ENCODE results near the gene EFNA3.
A peak's percentile ranks its signal among the peaks of the same experiment; 100 is the strongest.

The EFNA3 gene

DNA sequence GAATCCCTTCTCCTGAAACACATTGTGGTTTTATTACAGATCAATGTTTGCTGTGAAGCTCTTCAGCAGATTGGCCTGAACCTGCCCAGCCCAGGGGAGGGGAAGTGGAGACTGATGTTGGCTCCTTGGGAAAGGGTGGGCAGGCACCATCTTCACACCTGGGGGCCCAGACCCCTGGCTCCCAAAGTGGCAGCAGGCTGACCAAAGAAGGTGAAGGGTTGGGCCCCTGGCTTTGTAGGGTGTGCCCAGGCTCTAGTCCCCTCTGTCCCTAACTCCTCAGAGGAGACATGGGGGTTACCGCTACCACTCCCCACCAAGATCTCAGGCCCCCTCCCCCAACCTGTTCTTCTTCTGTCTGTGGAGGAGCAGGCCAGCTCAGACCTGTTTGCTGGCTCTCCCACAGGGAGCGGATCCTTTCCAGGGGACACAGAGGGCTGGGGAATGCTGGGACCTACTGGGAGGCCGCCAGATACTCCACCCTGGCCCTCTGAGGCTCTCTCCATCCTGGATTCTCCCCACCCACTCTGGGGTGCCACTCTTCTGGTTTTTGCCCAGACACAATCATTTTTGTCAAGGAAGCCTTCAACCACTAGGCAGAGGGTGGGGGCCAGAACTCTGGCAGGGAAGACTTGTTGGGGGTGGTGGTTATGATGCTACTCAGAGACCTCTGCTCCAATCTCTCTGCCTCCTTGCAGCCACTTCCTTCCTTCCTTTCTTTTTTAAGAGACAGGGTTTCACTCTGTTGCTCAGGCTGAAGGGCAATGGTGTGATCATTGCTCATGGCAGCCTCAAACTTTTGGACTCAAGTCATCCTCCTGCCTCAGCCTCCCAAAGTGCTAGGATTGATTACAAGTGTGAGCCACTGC, 5.0 kb upstream of the EFNA3 start:
- TF ChIP-seq, protein P1, sequence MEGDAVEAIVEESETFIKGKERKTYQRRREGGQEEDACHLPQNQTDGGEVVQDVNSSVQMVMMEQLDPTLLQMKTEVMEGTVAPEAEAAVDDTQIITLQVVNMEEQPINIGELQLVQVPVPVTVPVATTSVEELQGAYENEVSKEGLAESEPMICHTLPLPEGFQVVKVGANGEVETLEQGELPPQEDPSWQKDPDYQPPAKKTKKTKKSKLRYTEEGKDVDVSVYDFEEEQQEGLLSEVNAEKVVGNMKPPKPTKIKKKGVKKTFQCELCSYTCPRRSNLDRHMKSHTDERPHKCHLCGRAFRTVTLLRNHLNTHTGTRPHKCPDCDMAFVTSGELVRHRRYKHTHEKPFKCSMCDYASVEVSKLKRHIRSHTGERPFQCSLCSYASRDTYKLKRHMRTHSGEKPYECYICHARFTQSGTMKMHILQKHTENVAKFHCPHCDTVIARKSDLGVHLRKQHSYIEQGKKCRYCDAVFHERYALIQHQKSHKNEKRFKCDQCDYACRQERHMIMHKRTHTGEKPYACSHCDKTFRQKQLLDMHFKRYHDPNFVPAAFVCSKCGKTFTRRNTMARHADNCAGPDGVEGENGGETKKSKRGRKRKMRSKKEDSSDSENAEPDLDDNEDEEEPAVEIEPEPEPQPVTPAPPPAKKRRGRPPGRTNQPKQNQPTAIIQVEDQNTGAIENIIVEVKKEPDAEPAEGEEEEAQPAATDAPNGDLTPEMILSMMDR (IDR thresholded peaks at IDR 0.05; ENCODE audit: low read length, missing control alignments) = no peak
- H3K4me3 ChIP-seq (replicated peaks; ENCODE audit: low read depth, low read length) = no peak overlapping the region
- no peak for DNase-seq (ENCODE audit: low read depth)

DNA sequence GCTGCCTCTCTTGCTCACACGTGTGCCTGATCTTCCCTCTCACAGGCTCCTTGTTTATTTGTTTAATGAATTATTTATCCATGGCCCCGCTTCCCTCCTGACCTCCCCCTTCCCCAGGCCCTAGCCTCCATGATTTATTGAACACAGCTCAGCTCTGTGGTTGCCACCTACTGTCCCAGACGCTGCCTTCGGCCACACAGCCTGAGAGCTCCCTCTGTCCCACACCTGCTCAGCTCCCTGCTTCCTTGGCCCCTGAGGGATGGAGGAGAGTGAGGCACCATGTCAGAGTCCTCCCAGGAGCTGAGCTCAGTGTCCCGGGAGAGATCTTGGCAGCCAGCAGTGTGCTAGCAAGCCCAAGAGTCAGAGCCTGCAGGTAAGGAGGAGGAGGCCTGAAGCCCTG, 3.1 kb upstream of the EFNA3 start:
- H3K4me3 ChIP-seq (replicated peaks; ENCODE audit: low read depth, low read length) = no peak overlapping the region
- DNase-seq (ENCODE audit: low read depth) = no peak
- TF ChIP-seq, protein P1 (IDR thresholded peaks at IDR 0.05; ENCODE audit: low read length, missing control alignments) = no peak

DNA sequence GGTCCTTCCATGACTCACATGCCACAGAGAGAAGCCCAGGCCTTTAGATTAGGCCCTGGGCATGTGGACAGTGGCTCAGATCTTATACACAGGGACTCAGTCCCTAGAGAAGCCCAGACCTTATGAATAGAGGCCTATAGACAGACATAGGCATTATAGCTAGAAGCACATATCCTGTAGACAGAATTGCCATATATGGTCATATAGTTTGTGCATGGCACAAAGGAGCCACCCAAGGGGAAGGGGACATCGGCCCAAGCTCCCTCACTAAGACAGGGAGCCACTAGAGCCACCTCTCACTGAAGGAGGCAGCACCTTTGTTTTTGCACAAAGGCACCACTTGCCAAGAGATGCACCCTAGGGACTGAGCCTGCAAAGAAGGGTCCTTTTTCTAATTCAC, 2.3 kb upstream of the EFNA3 start:
- no peak overlapping the region for H3K4me3 ChIP-seq (replicated peaks; ENCODE audit: low read depth, low read length)
- TF ChIP-seq, protein P1 (IDR thresholded peaks at IDR 0.05; ENCODE audit: low read length, missing control alignments) = no peak
- DNase-seq (ENCODE audit: low read depth) = no peak

DNA sequence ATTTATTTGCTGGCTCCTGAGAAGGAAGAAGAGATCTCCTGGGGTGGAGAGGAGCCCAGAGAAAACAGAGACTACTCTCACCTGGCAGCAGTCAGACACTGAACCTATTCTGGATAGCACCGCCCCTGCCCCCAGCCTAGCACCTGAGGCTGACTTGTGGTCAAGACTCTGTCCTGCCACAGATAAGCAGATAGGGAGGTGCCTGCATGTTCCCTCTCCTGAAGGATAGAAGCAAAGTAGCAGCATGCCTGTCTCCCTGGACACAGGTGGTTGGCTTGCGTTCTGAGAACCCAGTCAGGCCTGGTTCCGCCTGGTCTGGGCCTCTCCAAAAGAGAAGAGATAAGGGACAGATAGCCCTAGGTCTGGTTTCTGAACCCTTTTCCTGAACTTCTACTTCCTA, 1.3 kb upstream of the EFNA3 start:
- TF ChIP-seq, protein P1 (IDR thresholded peaks at IDR 0.05; ENCODE audit: low read length, missing control alignments) = no peak
- no peak overlapping the region for H3K4me3 ChIP-seq (replicated peaks; ENCODE audit: low read depth, low read length)
- no peak for DNase-seq (ENCODE audit: low read depth)

DNA sequence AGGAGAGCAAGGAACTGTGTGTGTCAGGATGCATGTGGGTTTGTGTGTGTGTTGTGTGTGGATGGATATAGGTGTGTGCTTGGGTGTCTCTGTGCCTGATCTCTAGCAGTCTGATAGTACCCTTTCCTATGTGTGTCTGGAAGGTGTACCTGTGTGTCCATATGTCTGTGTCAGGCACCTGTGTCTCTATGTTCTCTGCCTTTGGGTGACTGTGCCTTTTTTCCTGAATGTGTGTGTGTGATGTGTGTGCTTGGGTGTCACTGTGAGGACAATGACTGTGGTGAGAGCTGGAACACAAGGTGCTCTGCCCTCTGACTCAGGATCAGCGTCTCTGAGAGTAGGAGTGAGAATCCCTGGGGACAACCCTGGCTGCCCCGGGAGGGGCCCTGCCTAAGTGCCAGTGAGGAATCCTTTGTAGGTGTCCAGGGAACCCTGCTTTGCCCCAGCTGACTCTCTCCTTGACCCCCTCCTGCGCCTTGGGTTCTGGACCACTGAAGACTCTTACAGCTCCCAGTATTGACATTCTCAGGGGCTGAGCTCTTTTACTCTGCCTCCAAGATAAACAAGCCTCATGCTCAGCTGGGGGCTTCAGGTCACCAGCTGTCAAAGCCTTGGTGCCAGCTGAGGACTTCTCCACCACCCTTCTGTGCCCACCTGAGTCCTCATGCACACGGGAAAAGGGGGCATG, 735 bp upstream of the EFNA3 start:
- H3K4me3 ChIP-seq (replicated peaks; ENCODE audit: low read depth, low read length) = no peak overlapping the region
- TF ChIP-seq, protein P1 (IDR thresholded peaks at IDR 0.05; ENCODE audit: low read length, missing control alignments) = no peak
- no peak for DNase-seq (ENCODE audit: low read depth)

DNA sequence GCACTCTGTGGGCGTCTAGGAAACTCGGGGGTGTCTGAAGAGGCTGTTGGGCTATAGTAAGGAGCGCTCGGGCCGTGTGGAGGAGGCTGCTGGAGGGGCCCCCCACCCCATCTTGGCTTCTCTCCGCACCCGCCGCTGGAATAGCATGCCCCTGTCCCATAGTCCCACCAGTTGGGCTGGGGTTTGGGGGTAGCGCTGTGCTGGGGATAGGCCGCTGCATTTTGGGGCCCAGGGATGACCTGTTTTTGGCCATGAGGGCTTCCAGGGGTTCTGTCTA, 511 bp downstream of the EFNA3 start:
- peak overlapping the region; percentile 40 for H3K4me3 ChIP-seq (replicated peaks; ENCODE audit: low read depth, low read length)

More for the DNA sequence above, 511 bp downstream of the EFNA3 start:
- DNase-seq (ENCODE audit: low read depth) = no peak
- TF ChIP-seq, protein P1 (IDR thresholded peaks at IDR 0.05; ENCODE audit: low read length, missing control alignments) = no peak

All from fibroblast of pulmonary artery (primary cell).